Measurements from ENCODE around the gene AMPD3.

DNA sequence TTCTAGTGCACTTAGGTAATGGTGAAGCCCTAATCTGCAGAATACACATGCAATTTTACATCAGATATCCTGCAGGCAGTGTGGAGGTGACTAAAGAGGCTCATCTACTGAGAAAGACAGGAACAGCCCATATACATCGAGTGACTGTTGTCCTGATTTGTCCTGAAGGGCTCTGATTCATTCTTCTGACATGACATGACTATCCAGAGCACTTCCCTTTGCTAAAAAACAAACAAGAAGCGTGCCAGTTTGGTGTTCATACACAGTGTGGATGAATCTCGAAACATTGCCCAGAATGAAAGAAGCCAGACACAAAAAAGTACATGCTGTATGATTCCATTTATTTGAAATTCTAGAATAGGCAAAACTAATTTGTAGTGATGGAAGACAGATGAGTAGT, 48.0 kb upstream of the AMPD3 start:
- TF ChIP-seq EP300 (IDR thresholded peaks at IDR 0.05) (no peak), POLR2A (IDR thresholded peaks at IDR 0.05) (no peak)
- TF ChIP-seq, protein P1, sequence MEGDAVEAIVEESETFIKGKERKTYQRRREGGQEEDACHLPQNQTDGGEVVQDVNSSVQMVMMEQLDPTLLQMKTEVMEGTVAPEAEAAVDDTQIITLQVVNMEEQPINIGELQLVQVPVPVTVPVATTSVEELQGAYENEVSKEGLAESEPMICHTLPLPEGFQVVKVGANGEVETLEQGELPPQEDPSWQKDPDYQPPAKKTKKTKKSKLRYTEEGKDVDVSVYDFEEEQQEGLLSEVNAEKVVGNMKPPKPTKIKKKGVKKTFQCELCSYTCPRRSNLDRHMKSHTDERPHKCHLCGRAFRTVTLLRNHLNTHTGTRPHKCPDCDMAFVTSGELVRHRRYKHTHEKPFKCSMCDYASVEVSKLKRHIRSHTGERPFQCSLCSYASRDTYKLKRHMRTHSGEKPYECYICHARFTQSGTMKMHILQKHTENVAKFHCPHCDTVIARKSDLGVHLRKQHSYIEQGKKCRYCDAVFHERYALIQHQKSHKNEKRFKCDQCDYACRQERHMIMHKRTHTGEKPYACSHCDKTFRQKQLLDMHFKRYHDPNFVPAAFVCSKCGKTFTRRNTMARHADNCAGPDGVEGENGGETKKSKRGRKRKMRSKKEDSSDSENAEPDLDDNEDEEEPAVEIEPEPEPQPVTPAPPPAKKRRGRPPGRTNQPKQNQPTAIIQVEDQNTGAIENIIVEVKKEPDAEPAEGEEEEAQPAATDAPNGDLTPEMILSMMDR (IDR thresholded peaks at IDR 0.05), result no peak

Measured in sigmoid colon (tissue), 4 donors.